Measurements from ENCODE around the gene NUDT1.

NUDT1 gene

DNA sequence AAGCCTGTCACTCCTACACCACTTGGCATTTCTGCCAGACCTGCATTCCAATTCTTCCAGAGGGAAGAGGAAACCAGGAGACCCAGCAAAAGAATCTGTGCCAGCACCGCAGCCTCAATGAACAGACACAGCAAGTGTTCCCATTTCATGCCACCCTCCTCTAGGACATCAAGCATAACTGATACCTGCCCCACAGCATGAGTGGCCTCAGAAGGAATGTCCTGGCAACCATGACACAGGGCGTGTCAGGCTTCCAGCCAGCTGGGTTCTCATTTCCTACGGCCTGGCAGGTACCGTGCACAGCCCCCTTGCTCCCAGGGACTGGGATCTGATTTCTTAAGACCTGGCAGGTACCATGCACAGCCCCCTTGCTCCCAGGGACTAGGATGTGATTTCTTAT, 17.1 kb upstream of the NUDT1 start:
- DNase-seq (ENCODE audit: low spot score) = no peak

DNA sequence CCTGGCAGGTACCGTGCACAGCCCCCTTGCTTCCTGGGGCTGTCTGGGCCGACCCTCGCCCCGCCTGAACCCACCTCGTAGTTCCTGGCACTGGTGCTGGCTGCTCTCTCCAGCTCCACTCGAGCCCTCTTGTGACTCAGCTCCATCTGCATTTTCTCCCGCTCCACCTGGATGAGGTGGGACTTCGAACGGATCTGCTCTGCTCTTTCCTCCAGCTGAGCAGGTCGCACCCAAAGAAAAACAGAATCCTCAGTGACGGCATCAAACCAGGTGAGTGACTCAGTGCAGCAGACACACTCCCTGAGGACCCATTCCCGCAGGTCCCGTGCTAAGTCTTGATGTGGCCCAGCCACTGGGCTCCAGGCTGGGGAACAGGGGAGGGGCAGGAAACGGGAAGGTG, 16.7 kb upstream of the NUDT1 start:
- DNase-seq (ENCODE audit: low spot score) = no peak

DNA sequence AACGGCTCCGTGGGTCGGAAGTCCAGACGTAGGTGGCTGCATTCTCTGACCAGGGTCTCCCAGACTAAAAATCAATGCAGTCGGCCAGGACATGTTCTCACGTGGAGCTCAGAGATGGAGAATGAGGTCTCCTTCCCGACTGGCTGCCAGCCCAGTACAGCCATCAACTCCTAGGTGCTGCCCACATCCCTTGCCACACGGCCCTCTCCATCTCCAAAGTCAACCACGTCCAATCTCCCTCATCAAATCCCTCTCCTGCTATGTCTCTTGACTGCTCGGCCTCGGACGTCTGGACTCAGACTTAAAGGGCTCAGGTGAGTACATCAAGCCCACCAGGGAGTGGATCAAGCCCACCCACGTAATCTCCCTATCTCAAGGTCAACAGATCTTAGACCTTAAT, 16.2 kb upstream of the NUDT1 start:
- DNase-seq (ENCODE audit: low spot score) = no peak

DNA sequence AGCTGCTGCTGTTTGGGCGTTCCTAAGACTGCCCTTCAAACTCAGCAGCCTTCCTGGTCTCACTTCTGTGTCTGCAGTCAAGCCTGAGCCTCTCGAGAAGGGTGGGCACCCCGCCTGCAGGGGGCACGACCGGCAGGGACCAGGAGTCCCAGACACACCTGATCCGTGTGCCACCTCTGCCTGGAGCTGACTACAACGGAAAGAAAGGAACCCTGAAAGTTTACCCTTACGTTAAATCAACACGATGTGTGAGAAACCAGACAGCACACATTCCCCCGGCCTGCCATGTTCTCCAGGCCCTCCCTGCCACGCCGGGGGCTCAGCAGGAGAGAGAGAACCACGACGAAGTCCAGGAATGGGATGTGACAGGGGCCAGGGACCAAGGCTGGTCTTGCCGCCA, 14.3 kb upstream of the NUDT1 start:
- DNase-seq (ENCODE audit: low spot score) = no peak

DNA sequence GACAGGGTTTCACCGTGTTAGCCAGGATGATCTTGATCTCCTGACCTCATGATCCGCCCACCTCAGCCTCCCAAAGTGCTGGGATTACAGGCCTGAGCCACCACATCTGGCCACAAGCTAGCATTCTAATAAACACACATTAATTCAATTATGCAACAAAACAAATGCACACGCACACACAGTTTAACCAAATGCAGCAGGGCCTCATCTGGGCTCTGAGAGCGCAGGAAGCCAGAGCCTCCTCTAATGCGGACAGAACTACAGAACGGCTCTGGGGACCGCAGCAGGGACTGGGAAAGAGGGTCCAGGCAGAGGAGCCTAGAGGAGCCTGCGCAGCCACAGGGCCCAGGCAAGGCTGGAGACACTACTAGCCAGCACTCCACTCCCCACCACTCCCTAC, 13.1 kb upstream of the NUDT1 start:
- DNase-seq (ENCODE audit: low spot score) = no peak

DNA sequence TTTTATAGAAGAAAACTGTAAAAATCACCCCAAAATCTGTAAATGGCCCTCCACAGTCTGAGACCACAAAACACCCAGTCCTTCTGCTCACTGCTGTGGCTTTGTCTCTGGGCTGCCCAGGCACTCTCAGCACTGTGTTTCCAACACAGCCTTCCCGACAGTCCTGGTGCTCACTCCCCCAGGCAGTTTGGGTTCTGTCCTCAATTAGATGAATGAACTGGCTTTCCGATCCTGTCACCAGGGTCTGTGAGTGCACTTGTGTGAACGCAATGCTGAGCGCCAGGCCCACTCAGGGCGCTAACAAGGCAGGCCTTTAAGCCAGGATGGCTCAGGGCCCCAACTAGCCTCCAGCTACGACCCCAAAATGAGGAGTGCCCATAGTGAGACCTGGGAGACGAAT, 12.6 kb upstream of the NUDT1 start:
- DNase-seq (ENCODE audit: low spot score) = no peak

DNA sequence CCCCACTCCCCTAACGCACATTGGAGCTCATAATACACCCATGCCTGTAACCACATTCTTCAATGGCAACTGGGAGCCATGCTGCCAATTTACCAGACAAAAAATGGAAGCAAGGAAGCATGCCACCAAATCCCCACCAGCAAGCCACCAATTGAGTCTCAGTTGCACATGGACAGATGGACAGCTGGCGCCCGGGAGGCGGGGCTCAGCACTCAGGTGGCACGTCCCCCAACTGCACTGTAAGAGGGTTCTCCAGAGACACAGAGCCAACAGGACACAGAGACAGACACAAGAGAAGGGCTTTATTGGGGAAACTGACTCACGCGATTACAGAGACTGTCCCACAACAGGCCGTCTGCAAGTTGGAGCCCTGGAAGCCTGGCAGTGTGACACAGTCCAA, 11.8 kb upstream of the NUDT1 start:
- DNase-seq (ENCODE audit: low spot score) = no peak

DNA sequence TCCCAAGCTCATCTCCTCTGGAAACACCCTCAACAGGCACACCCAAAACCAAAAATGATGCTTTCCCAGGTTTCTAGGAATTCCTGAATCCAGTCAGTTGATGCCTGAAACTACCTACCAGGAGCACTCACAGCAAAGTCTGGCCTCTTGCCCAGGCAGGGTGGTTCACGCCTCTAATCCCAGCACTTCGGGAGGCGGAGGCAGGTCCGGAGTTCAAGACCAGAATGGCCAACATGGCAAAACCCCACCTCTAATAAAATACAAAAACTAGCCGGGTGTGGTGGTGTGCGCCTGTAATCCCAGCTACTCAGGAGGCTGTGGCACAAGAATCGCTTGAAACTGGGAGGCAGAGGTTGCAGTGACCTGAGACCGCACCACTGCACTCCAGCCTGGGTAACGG, 11.1 kb upstream of the NUDT1 start:
- DNase-seq (ENCODE audit: low spot score) = no peak

DNA sequence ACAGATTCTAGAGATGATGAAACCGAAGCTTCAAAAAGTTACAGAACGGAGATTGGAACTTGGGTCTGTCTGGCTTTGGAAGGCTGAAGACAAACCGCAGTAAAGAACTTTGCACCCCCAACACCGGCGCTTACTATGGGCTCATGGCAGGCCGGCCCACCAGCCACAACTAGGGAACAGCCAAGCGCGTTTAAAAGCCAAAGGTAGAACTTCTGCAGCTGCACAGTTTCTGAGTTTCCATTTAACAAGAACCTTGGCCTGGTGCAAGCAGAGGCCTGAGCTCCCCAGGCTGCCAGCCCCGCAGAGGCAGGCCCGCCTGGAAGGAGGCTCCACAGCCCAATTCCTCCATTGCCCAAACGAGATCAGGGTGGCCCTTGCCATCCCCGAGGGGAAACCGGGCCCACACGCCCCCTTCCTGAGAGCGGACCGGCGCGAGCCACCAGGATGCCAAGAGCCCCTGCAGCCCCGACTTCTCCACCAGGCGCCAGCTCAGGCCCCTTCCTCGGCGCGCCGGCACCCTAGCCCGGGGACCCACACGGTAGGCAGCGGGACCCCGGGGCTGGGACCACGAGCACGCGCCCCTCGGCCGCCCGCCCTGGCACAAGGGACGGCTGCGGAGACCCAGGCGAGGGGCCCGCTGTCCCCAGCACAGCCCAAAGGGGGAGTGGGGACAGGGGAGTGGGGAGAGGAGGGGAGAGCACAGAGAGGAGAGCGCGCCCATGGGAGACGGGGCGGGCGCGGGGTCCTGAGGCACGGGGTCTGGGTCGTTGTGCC, 9.8 kb upstream of the NUDT1 start:
- DNase-seq (ENCODE audit: low spot score) = no peak

DNA sequence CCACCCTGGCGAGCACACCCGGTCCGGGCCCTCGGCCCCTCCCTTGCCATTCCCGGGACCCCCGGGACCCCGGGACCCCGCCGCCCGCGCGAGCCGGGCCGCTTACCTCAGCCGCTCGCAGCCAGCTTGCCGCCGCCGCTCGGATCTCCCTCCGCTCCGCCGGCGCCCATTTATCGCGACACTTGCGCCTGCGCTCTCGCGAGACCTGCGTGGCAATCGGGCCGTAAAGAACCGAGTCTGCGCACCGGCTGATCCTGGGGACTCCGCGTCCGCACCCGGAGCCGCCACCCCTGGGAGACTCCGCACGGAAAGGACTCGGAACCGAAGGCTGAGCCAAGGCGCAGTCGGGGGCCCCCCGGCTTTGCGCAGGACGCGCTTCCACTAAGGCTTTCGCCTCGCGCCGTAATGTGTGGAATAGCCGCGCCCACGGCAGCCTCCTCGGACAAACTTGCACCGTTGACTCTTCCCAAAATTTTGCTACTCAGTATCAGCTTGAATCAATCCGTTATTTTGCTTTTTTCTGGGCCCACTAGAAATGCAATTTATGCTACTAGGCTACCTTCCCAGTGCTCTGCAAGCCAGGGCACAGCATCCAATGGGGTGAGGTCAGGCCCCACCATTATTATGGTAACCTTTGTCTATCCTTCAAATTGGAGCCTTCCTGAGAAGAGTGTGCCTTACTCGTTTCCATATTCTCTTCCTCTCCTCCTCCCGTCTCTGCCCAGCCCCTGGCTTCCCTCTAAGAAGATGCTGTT, 9.1 kb upstream of the NUDT1 start, which contains the start of gene MAD1L1:
Gene MAD1L1 (minus strand): TSS at position 180 of the 755 bp plus-strand sequence. CDS start 2,812 bp downstream, outside the sequence.
- DNase-seq (ENCODE audit: low spot score) = peak; percentile 91

DNA sequence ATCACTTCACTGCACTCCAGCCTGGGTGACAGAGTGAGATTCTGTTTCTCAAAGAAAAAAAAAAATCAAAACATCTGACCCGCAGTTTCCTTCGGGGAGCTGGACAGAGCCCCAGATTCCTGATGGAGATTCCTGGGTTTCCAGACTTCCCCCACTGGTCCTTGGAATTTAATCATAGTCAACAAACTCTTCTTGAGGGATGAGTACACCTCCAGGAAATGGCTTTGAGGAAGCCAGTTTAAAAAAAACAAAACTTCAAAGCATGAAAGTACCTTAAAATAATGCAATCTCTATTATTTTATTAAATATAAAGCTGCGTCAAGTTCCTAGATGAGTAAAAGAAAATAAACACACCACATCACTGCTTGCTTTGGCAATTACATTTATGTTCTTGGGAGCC, 8.1 kb upstream of the NUDT1 start:
- DNase-seq (ENCODE audit: low spot score) = no peak

DNA sequence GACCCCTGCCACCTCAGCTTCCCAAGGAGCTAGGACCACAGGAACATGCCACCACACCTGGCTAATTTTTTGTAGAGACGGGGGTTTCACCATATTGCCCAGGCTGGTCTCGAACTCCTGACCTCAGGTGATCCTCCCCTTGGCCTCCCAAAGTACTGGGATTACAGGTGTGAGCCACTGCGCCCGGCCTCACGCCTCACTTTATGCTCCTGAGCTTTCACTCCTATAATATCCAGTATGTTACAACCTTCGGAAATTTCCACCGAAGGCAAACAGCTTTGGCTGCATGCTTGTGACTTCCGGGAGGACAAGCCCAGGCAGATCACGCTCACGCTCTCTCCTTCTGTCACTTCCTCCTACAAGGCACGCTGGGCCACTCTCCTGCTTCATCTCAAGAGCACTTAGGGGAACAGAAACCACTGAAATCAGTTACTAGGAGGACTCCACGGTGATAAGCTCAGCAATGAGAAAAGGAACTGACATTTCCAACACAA, 4.9 kb upstream of the NUDT1 start:
- no peak for DNase-seq (ENCODE audit: low spot score)

DNA sequence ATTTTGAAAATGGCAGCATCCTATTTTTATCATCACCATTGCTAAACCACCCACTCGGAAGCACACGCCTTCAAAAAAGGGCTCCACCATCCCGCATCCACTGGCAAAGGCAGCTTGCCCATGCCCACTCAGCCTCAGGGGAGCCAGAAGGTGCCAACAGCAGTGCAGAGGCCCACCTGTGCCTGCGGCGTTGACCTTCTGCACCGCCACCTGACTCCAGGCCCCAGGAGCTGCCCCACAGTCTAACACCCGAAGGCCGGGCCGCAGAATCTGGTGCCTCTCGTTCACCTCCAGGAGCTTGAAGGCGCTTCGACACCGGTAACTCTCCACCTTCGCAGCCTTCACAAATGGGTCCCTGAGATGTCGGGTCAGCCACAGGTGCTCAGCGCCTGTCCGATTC, 2.8 kb upstream of the NUDT1 start:
- no peak for DNase-seq (ENCODE audit: low spot score)

DNA sequence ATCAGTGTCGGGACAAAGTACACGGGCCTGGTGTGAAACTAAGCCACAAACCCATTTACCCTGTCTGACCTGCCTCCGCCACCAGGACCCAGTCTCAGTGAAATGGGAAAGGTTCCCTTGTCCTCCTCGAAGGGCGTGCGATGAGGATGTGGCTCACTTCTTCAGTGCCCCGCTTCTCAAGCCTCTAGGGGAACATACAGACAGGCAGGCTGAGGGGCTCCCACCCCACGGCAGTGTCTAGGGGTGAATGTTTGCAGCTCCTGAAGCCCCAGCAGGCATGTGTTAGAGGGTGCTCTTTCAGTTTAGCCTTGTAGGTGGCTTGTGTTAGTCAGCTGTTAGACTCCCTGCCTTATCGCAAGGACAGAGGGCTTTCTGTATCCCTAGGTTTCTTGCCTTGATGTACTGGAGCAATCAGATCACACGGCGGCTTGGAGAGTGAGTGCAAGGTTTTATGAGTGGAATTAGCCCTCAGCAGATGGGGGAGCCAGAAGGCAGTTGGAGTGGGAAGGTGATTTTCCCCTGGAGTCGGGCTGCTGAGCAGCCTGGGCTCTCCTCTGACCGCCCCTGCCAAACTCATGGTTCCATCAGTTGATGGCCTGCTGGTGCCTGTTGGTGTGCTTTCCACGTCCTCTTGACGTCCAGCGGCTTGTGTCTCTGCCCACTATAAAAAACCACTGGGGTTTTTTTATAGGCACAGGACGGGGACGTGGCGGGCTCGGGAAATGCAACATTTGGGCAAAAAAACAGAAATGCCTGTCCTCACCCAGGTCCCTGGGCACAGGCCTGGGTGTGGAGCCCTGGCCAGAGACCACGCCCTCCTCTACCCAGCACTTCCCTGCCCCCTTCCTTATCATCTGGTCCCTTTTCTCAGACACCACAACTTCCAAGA, 759 bp downstream of the NUDT1 start:
- DNase-seq (ENCODE audit: low spot score) = no peak

DNA sequence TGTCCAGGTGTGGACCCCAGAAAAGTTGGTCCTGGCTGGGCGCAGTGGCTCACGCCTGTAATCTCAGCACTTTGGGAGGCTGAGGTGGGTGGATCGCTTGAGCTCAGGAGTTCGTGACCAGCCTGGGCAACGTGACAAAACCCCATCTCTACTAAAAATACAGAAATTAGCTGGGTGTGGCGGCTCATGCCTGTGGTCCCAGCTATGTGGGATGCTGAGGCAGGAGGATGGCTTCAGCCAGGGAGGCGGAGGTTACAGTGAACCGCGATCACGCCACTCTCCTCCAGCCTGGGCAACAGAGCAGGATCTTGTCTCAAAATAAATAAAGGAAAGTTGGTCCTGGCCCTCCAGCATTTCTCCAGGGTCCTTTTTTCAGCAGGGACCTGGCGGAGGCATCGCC, 1.4 kb downstream of the NUDT1 start:
- DNase-seq (ENCODE audit: low spot score) = no peak

DNA sequence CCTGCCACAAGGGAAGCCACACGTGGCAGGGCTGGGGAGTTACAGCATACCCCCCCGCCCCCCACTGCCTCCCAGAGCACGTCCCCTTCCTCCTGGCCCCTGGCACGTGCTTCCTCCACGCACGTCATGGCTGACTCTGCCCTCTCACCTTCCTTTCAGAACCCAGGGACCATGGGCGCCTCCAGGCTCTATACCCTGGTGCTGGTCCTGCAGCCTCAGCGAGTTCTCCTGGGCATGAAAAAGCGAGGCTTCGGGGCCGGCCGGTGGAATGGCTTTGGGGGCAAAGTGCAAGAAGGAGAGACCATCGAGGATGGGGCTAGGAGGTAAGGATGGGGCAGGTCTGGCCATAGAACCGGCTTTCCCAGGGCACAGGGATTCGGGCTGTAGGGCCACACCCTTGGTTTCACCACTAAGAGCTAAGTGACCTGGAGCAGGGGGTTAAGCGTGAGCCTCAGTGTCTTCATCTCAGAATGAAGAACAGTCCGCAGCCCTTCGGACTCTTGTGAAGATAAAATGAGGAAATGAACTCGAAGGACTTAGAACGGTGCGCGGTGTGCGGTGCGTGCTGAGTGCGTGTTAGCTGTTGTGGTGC, 2.5 kb downstream of the NUDT1 start:
- DNase-seq (ENCODE audit: low spot score) = no peak

DNA sequence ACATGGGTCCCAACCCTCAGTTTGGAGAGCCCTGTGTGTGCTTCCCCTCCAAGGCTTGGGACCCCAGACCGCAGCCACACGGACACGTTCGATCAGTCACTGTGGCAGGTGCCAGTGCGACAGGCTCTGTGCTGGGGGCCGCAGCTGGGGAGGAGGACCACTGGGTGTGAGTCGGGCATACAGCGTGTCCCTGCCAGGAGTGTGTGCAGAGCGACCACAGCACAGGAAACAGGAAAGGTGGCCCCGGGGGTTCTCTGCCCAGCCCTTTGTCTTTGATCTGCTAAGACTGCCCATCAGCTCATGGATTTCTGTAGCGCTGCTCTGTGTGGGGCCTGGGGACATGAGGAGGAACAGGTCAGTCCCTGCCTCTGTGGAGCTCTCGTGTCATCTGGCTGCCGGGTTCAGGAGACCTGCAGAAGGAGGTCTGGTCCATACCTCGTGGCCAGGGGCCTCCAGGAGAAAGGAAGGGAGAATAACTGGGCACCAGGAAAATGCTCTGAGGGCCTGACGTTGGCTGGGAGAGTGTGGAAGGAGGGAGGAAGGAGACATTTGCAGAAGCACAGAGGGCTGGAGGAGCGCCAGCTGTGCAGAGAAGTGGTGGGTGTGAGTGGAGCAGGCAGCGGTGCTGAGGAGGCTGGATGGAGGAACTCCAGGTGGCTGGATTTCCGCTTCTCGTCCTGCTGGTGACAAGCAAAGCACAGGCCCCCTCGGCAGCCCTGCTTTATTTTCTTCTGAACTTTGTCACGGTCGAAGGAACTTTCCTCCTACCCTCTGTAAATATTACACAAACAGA, 4.1 kb downstream of the NUDT1 start:
- no peak for DNase-seq (ENCODE audit: low spot score)

DNA sequence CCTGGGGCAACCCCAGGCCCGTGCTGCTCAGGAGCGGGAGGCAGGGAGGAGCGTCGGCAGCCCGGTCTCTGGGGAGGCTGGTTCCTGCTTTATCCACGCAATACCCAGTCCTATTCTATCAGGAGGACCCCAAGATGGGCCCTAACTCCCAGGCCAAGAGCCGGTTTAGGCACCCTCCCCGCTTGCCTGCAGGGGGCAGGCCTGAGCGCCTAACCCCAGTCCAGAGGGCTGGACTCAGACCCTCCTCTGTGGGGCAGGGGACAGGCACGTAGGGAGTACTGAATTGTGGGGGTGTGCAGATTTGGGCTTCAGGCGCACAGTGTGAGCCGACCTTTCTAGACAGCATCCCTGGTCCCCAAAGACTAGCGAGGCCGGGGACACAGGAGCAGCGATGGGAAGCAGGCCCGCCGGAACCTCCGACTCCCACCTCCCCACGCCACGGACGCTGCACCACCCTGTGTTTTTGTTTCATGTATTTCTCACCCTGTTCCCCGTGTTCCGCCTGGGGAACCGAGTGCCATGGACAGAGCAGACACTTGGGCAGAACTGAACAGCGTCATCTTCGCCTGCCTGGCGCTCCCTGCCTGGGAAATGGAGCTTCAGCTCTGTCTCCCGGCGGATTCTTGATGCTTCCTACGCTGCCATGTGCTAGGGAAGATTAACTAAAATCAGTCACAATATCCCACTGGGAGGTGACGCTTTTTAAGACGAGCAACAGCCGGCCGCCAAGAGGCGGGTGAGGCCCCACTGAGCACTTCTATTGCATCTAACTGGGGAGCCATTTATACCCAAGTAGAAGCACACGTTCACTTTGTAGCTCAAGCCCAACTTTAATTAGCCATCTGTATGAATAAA, 5.3 kb downstream of the NUDT1 start:
- DNase-seq (ENCODE audit: low spot score) = no peak

DNA sequence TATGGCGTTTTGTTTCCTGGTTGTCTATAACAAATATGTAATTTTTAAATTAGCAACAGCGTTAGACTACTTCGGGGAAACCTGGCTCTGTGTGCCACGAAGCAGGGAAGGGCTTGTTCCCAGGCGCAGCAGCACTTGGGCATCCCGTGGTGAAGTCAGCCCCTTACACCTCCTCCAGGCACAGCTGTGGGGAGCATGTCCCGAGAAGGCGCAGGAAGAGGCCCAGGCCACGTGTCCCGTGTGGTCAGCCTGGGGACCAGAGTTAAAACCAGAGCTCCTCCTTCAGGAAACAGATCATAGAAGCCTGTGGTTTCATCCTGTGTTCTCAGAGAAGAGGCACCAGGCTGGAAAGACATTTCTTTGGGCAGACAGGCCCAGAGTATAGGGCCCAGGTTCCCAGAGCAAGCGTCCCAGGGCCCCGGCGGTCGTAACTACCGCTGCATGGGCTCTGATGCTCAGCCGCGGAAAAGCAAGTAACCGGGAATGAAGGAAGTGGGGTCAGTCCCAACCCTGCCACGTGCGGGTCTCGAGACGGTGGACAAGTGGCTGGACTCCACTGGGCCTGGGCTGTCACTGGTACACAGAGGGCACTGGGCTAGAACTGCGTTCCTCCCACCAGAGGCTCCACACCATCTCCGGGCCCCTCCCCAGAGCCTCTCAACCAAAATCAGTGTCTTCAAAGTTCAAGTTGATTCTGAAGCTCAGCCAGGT, 7.1 kb downstream of the NUDT1 start:
- DNase-seq (ENCODE audit: low spot score) = peak; percentile 85
